Endodermal cell (in vitro differentiated cells): ENCODE measurements around the gene SFMBT2. TPM values are rescaled to one million over a fixed set of nuclear protein-coding genes. Genes with fewer than 3 reads are reported as not detected.
A peak's percentile ranks its signal among the peaks of the same experiment; 100 is the strongest.

ENCODE experiments used
- DNase-seq: peaks from one replicate; pipeline ENCODE4 v3.0.0-alpha.2; 2017
- H3K27ac ChIP-seq: 2 replicates; pipeline ENCODE4 v1.5.1; 2013; ENCODE audit warnings: mild to moderate bottlenecking, low read depth, low read length, moderate library complexity
- H3K27me3 ChIP-seq: 2 replicates; pipeline ENCODE4 v1.6.1; 2013; ENCODE audit warnings: mild to moderate bottlenecking, low read length, moderate library complexity; ENCODE audit not compliant: insufficient read depth, control insufficient read depth, poor library complexity, severe bottlenecking
- H3K36me3 ChIP-seq: 2 replicates; pipeline ENCODE4 v1.7.0; 2013; ENCODE audit warnings: mild to moderate bottlenecking, low read length, moderate library complexity; ENCODE audit not compliant: control insufficient read depth, insufficient read depth
- H3K4me1 ChIP-seq: one replicate; pipeline ENCODE4 v1.7.0; 2013; ENCODE audit warnings: low read length; ENCODE audit not compliant: control insufficient read depth, insufficient read depth
- H3K4me3 ChIP-seq: 2 replicates; pipeline ENCODE4 v1.5.1; 2013; ENCODE audit warnings: mild to moderate bottlenecking, low read length, moderate library complexity
- H3K9ac ChIP-seq: 2 replicates; pipeline ENCODE4 v1.6.1; 2013; ENCODE audit warnings: mild to moderate bottlenecking, low read length, moderate library complexity; ENCODE audit not compliant: poor library complexity, severe bottlenecking; ENCODE audit errors: extremely low read depth
- H3K9me3 ChIP-seq: 2 replicates; pipeline ENCODE4 v1.6.1; 2013; ENCODE audit warnings: mild to moderate bottlenecking, low read length, moderate library complexity; ENCODE audit not compliant: control insufficient read depth
- H3K27ac Mint-ChIP-seq: 2 replicates; pipeline ENCODE4 v1.8.0; 2020; ENCODE audit warnings: mixed read lengths
- H3K27me3 Mint-ChIP-seq: 2 replicates; pipeline ENCODE4 v1.8.0; 2021; ENCODE audit warnings: mild to moderate bottlenecking, mixed read lengths; ENCODE audit not compliant: insufficient read depth
- H3K36me3 Mint-ChIP-seq: 2 replicates; pipeline ENCODE4 v1.8.0; 2020; ENCODE audit warnings: low read depth, mixed read lengths
- H3K4me1 Mint-ChIP-seq: 2 replicates; pipeline ENCODE4 v1.8.0; 2020; ENCODE audit warnings: mixed read lengths
- H3K4me3 Mint-ChIP-seq: 2 replicates; pipeline ENCODE4 v1.8.0; 2020; ENCODE audit warnings: mild to moderate bottlenecking, moderate library complexity, mixed read lengths
- H3K9me3 Mint-ChIP-seq: 2 replicates; pipeline ENCODE4 v1.8.0; 2020; ENCODE audit warnings: mild to moderate bottlenecking, mixed read lengths
- CTCF ChIP-seq: fragments of 200-600 bp; sonication (generic); conservative IDR thresholded peaks from 2 replicates; pipeline ENCODE4 v1.5.0; 2021; ENCODE audit warnings: antibody characterized with exemption, mild to moderate bottlenecking
- WGBS, 2 experiments: methylation state at CpG; one replicate each; pipeline versions ENCODE4 v1.1.5 to v1.1.7; 2013; ENCODE audit warnings: missing lambda C conversion rate in 2 of 2, mixed read lengths in 1 of 2; ENCODE audit not compliant: insufficient coverage in 1 of 2, insufficient read length in 1 of 2; 5-methylcytosine and 5-hydroxymethylcytosine counted together
- total RNA-seq, 2 donors: library from RNA; stranded (reverse); fragmentation: NEBNext Ultra II Directional in 1 of 2; extraction: Animal tissue kit (Norgen Biotek cat#: 25700) in 1 of 2; gene quantifications; 2 replicates in 1 of 2; 3 replicates in 1 of 2; pipeline ENCODE4 v1.2.1, GENCODE V29; 2021

Gene SFMBT2
- total RNA-seq, 2 donors from 2014 or later = 3.9 to 5.3 TPM

- Mint-ChIP-seq H3K4me3 (no peak overlapping the region), H3K27me3 (no peaks in the 10 kb centered on the region)
Observed at GRCh38 chr10:7351894-7352293, 58.9 kb downstream of the SFMBT2 start.

GRCh38 chr10:7350541-7351195, 60.2 kb downstream of the SFMBT2 start:
- Histone ChIP-seq H3K4me1 (no peaks in the 10 kb centered on the region), H3K27me3 (no peaks in the 10 kb centered on the region), H3K36me3 (no peaks in the 10 kb centered on the region), H3K27ac (no peak overlapping the region), H3K9me3 (no peaks in the 10 kb centered on the region), H3K9ac (no peak overlapping the region), H3K4me3 (no peak overlapping the region)
- 83 to 95% methylated on average over 1 to 3 of the region's 3 CpGs for WGBS, 2 experiments
- no peaks in the 10 kb centered on the region for H3K27me3 Mint-ChIP-seq
- TF ChIP-seq CTCF = no peak
- no peak overlapping the region for H3K27ac Mint-ChIP-seq
- no peaks in the 10 kb centered on the region for H3K9me3 Mint-ChIP-seq
- peaks cover 2% of the 10 kb centered on the region for H3K36me3 Mint-ChIP-seq
- H3K4me3 Mint-ChIP-seq = no peak overlapping the region
- DNase-seq = no peak
- H3K4me1 Mint-ChIP-seq = peaks cover 3% of the 10 kb centered on the region

More at GRCh38 chr10:7351894-7352293, 58.9 kb downstream of the SFMBT2 start:
- Mint-ChIP-seq H3K36me3 (peaks cover 2% of the 10 kb centered on the region), H3K4me1 (peaks cover 3% of the 10 kb centered on the region), H3K9me3 (no peaks in the 10 kb centered on the region), H3K27ac (peak overlapping the region; percentile 64)
- H3K36me3 ChIP-seq = no peaks in the 10 kb centered on the region
- no peak for TF ChIP-seq CTCF
- H3K4me1 ChIP-seq = no peaks in the 10 kb centered on the region
- H3K27ac ChIP-seq = no peak overlapping the region
- no peak for DNase-seq
- no peak overlapping the region for H3K4me3 ChIP-seq
- no peak overlapping the region for H3K9ac ChIP-seq
- WGBS, 2 experiments = 92 to 96% methylated on average over 5 to 9 of the region's 9 CpGs
- no peaks in the 10 kb centered on the region for H3K9me3 ChIP-seq
- no peaks in the 10 kb centered on the region for H3K27me3 ChIP-seq

GRCh38 chr10:7345717-7346116, 65.1 kb downstream of the SFMBT2 start:
- WGBS, 2 experiments = 91 to 95% methylated on average over 7 to 10 of the region's 10 CpGs
- Mint-ChIP-seq H3K9me3 (peaks cover 13% of the 10 kb centered on the region), H3K4me1 (peaks cover 10% of the 10 kb centered on the region), H3K27ac (no peak overlapping the region), H3K27me3 (no peaks in the 10 kb centered on the region), H3K4me3 (no peak overlapping the region), H3K36me3 (peaks cover 10% of the 10 kb centered on the region)
- H3K27ac ChIP-seq = no peak overlapping the region
- DNase-seq = no peak
- no peak overlapping the region for H3K4me3 ChIP-seq
- TF ChIP-seq CTCF = no peak
- H3K27me3 ChIP-seq = no peaks in the 10 kb centered on the region
- H3K4me1 ChIP-seq = no peaks in the 10 kb centered on the region
- no peaks in the 10 kb centered on the region for H3K36me3 ChIP-seq
- no peak overlapping the region for H3K9ac ChIP-seq
- peaks cover 10% of the 10 kb centered on the region for H3K9me3 ChIP-seq
